ENCODE data around the gene UGT1A5.

The UGT1A5 gene

GRCh38 chr2:233698740-233699139, 14.0 kb upstream of the UGT1A5 start:
- H3K36me3 ChIP-seq (ENCODE audit: control insufficient read depth in 2 of 2, insufficient read depth in 1 of 2, low read length in 2 of 2): no peaks in the 10 kb centered on the region
- TF ChIP-seq ZNF211 (tag by site-specific recombination; IDR thresholded peaks at IDR 0.05; ENCODE audit: low read depth) (no peak), ZNF133 (tag by site-specific recombination; IDR thresholded peaks at IDR 0.05) (no peak), ZBTB48 (tag by site-specific recombination; IDR thresholded peaks at IDR 0.05) (no peak), ZNF549 (tag by site-specific recombination; IDR thresholded peaks at IDR 0.05) (no peak), ZNF10 (tag by site-specific recombination; IDR thresholded peaks at IDR 0.05) (no peak), ZNF449 (tag by site-specific recombination; IDR thresholded peaks at IDR 0.05) (no peak), SALL2 (tag by site-specific recombination; IDR thresholded peaks at IDR 0.05; ENCODE audit: borderline replicate concordance) (no peak), SCRT2 (tag by site-specific recombination; IDR thresholded peaks at IDR 0.05) (no peak), ZNF292 (tag by site-specific recombination; IDR thresholded peaks at IDR 0.05; ENCODE audit: borderline replicate concordance, low read depth) (no peak), ZNF26 (tag by site-specific recombination; IDR thresholded peaks at IDR 0.05) (no peak), ZNF433 (tag by site-specific recombination; IDR thresholded peaks at IDR 0.05; ENCODE audit: low read depth) (no peak), SP7 (tag by site-specific recombination; IDR thresholded peaks at IDR 0.05) (no peak), INSM2 (tag by site-specific recombination; IDR thresholded peaks at IDR 0.05) (no peak), HOXD13 (CRISPR knock-in tag; IDR thresholded peaks at IDR 0.05; ENCODE audit: borderline replicate concordance) (no peak), PRDM2 (tag by site-specific recombination; IDR thresholded peaks at IDR 0.05; ENCODE audit: borderline replicate concordance) (no peak), ZNF157 (tag by site-specific recombination; IDR thresholded peaks at IDR 0.05) (no peak), PRDM1 (tag by site-specific recombination; IDR thresholded peaks at IDR 0.05) (no peak), ATF2 (tag by site-specific recombination; IDR thresholded peaks at IDR 0.05; ENCODE audit: low read depth) (no peak)
- no peak overlapping the region for H3K4me3 ChIP-seq (ENCODE audit: low read depth, low read length)
- H3K27ac ChIP-seq (ENCODE audit: extremely low read depth, low read depth, low read length): no peak overlapping the region
- 0 out of 2 replicates have a peak, but pooled peaks cover 2% of the 10 kb centered on the region for H3K4me1 ChIP-seq (ENCODE audit: control insufficient read depth, insufficient read depth, low read length)
- no peaks in the 10 kb centered on the region for H3K9me3 ChIP-seq (ENCODE audit: control insufficient read depth, insufficient read depth, low read depth, low read length)
- ChIA-PET POLR2A (no interaction called here), CTCF (interaction anchor here (1.2 kb wide), 1 partner anchor 12 kb away, joined by 5 read pairs; no protein-coding TSS in a partner anchor)

All from HEK293 (cell line).